GM21515 (cell line): ENCODE data around the gene PDCD11.
"Not testable (repeated sequence)": the region's sequence is repeated elsewhere in the genome, so short reads cannot be mapped to it uniquely, and the experiment has no call there.

Experiments
- ATAC-seq: cut with Tn5 transposase; IDR thresholded peaks from one replicate; pipeline ENCODE4 v1.9.1; 2021; ENCODE audit not compliant: unreplicated experiment

The PDCD11 gene

DNA sequence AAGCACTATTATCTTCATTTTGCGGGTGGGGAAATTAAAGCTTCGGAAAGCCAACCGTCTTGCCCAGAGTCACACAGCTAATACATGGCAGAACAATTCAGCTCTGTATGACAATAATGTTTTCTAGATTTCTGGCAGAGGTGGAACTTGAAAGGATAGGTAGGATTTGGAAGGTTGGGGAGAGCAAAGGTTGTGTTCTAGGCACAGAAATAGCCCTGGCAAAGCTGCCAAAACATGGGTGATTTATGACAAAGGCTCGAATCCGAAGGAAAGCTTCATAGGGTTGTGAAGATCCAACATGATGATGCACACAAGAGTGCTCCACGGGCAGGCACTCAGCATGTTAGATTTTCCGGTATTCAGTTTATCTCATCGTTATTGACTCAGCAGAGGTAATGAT is 19.2 kb downstream of the PDCD11 start:
- no peak for ATAC-seq

DNA sequence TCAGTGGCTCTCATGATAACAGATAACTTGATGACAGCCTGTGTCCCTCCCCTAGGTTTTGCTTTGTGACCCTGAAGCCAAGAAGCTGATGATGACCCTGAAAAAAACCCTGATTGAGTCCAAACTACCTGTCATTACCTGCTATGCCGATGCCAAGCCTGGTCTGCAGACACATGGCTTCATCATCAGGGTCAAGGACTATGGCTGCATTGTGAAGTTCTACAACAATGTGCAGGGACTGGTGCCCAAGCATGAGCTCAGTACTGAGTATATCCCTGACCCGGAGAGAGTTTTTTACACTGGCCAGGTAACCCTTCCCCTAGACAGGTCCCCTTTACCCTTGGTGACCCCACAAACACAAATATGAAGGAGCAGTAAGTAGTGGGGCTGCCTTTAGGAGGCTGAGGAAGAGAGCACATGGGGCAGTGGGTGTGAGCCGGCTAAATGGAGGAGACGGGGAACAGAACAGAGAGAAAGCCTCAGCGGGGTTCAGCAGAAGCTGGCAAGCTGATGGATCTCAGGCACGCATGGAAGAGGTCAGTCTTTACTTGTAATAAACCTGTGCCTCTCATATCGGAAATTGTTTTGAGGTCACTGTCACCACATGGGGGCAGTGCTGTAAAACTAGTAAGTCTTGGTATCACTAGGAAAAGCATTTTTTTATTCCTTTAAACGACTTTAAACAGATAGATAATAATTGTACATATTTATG is 20.2 kb downstream of the PDCD11 start:
- no peak for ATAC-seq

DNA sequence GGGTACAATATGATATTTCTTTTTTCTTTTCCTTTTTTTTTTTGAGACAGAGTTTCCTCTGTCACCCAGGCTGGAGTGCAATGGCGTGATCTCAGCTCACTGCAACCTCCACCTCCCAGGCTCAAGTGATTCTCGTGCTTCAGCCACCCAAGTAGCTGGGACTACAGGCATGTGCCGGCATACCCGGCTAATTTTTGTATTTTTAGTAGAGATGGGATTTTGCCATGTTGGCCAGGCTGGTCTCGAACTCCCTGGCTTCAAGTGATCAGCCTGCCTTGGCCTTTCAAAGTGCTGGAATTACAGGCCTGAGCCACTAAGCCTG is 20.7 kb downstream of the PDCD11 start:
- not testable (repeated sequence) for ATAC-seq

DNA sequence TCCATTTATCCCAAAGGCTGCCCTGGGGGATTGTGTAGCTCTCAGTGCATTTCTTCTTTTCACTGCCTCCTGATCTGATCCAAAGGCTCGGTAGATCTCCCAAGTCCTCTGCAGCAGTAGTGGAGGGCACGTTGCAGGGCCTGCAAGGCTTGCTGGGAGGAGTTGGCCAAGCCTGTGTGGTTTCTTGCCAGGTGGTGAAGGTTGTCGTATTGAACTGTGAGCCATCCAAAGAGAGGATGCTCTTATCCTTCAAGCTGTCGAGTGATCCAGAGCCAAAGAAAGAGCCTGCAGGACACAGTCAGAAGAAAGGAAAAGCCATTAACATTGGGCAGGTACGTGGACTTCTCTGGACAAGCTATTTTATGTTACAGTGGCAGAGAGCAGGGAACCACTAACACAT is 21.2 kb downstream of the PDCD11 start:
- no peak for ATAC-seq

DNA sequence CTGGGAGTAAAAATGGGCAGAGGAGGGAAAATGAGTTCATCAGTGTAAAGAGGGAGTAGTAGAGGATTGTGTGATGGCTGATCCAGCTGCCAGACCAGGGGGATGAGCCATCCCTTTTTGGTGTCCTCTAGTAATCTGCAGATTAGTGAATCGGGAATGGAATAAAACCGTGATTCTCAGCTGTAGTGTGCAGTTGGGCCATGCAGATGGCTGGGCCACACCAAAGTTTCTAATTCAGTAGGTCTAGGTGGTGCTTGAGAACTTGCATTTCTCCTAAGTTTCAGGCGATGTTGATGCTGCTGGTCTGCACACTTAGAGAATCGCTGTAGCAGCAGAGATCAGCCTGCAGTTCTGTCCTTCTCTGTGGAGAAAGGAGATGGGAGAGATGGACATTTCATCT is 22.7 kb downstream of the PDCD11 start:
- no peak for ATAC-seq

DNA sequence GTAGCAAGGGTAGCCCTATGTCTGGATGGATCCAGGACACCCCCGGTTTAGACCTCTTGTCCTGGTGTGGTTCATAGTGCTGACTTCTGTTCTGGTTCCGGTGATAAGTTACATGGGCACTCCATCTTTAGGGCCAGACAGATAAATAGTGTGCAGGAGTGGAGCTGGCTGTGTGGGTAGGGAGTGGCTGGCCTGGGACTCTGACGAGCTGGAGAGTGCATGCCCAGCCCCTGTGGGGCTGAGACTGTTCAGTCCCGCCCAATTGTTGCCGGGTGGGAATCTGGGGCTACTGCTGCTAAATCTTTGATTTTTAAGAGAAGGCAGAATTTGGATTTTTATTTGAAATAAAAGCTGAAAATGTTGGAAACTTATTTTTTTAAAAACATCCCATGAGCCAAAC is 27.3 kb downstream of the PDCD11 start:
- ATAC-seq, result no peak

DNA sequence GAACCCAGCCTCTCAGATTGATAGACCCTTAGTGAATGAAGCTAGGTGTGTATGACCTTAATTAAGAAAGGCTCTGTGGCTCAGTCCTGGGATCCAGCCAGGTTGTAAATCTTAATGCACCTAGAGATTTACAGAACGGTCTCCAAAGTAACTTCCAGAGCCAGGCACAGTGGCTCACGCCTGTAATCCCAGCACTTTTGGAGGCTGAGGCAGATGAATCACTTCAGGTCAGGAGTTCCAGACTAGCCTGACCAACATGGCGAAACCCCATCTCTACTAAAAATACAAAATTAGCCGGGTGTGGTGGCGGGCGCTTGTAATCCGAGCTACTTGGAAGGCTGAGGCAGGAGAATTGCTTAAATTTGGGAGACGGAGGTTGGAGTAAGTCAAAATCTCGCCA is 31.4 kb downstream of the PDCD11 start:
- ATAC-seq, result no peak

DNA sequence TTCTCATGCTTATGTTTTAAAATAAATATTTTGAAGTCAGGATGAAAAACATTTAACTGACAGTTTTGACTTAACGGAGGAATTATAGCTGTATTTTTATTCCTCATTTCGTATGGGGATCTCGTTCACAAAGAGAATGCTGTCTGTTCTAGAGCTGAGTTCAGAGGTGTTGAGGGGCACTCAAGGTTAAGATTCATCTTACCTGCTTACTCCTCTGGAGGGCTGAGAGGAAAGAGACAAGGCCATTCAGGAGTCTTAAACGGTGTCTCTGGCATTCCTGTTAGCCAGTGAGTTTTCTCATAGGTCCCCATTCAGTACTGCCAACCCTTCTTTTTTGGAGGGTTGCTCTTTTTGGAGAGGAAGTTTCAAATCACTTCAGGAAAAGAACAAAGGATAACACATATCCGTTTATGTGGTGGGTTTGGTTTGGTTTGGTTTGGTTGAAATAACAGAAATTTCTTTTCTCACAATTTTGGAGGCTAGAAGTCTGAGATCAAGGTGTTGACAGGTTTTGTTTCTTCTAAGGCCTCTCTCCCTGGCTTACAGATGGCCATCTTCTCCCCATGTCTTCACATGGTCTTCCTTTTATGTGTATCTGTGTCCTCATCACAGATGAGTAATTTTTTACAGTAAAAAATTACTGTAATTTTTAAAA is 32.7 kb downstream of the PDCD11 start:
- ATAC-seq, result no peak

DNA sequence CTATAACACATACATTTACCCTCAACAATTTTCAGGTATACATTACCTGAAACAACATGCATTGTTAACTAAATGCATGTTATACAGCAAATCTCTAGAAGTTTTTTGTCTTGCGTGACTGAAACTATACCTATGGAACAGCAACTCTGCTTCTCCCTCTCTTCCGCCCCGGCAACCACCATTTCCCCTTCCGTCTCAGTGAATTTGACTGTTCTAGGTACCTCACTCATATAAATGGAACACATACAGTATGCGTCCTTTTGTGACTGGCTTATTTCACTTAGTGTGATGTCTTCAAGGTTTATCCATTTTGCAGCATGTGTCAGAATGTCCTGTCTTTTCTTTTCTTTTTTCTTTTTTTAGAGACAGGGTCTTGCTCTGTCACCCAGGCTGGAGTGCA is 33.2 kb downstream of the PDCD11 start:
- ATAC-seq, result no peak

DNA sequence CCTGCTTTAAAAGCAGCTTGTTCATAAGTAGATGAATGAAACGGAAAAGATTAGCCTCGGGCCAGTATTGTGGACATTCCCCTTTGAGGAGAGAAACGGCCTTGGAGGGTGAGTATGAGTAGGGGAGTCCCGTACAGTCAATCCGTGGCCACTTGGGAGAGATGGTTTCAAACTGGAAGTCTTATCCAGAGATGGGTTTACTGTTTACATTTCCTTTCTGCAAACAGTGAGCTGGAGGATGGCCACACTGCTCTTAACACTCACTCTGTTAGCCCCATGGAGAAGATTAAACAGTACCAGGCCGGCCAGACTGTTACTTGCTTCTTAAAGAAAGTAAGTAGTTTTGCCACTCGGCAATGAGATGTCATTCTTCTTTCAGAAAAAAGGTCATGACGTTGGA is 35.5 kb downstream of the PDCD11 start:
- ATAC-seq, result no peak

DNA sequence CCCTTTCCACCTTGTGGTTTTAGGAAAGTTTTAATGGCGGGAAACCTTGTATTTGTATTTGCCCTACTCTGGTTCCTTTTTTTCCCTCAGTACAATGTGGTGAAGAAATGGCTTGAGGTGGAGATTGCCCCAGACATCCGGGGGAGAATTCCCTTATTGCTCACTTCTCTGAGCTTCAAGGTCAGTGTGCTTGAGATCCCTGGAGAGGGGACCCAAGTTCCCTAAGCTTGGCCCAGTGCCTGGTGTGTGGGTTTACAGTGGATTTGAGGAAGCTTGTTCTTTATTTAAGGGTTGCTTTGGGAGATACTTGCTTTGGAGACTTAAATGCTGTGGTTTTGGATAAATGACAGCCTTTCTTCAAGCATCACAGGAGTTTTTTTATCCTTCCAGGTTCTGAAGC is 37.4 kb downstream of the PDCD11 start:
- ATAC-seq, result no peak

DNA sequence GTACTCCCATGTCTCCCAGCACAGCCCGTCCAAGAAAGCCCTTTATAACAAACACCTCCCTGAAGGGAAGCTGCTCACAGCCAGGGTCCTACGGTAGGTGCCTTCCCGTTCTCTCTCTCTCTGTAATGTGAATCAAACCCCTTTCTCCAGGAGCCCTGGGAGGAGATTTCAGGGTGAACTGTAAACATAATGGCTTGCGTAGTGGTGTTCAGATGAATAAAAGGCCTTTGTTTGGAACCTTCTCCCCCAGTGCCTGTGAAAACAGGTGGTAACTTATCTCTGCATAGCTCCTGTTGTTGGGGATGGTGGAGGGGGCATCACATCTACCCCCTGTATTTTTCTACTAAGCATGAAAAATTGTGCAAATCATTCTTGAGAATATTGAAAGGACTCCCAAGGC is 43.4 kb downstream of the PDCD11 start:
- ATAC-seq, result no peak

DNA sequence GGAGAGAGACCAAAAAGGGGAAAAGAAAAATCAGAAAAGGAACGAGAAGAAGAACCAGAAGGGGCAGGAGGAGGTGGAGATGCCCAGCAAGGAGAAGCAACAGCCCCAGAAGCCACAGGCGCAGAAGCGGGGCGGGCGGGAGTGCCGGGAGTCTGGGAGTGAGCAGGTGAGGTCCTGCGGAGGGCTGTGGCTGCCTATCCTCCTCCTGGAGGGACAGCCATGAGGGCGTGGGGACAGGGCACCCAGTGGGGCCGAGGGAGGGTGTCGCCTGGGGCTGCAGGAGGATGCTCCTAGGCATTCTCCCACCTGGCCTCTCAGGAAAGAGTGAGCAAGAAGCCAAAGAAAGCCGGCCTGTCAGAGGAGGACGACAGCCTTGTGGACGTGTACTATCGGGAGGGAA is 44.0 kb downstream of the PDCD11 start:
- no peak for ATAC-seq

DNA sequence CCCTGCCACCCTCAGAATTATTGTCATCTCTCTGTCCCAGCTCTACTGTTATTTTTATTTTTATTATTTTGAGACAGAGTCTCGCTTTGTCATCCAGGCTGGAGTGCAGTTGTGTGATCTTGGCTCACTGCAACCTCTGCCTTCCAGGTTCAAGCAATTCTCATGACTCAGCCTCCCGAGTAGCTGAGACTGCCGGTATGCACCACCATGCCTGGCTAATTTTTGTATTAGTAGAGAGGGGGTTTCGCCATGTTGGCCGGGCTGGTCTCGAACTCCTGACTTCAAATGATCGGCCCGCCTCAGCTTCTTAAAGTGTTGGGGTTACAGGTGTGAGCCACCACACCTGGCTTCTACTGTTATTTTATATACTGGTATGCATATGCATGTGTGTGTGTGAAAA is 44.8 kb downstream of the PDCD11 start:
- no peak for ATAC-seq

DNA sequence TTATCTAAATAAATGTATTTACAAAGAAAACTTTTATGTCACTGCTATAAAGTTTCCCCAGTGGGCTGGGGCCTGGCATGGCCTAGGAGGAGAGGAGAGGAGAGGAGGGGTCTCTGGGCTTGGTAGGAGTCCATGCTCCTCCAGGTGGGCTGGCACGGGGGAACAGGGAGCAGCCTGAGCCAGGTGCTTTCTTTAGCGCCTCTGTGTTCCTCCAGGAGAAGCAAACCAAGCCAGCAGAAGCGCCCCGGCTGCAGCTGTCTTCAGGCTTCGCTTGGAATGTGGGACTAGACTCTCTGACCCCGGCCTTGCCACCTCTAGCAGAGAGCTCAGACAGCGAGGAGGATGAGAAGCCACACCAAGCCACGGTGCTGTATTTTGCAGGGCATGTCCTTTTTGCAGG is 45.2 kb downstream of the PDCD11 start:
- ATAC-seq, result no peak

DNA sequence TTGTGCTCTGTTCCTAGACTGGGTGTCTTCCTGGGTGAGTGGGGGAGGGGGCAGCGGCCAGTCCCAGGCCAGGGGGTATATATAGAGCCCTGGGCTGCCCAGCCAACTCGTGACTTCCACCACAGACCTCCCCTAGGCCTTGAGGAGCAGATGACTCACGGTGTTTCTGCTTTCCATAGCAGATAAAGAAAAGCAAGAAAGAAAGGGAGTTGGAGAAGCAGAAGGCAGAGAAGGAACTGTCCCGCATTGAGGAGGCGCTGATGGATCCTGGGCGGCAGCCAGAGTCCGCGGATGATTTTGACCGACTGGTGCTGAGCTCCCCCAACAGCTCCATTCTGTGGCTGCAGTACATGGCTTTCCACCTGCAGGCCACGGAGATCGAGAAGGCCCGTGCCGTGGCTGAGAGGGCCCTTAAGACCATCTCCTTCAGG is 45.6 kb downstream of the PDCD11 start:
- ATAC-seq, result no peak

DNA sequence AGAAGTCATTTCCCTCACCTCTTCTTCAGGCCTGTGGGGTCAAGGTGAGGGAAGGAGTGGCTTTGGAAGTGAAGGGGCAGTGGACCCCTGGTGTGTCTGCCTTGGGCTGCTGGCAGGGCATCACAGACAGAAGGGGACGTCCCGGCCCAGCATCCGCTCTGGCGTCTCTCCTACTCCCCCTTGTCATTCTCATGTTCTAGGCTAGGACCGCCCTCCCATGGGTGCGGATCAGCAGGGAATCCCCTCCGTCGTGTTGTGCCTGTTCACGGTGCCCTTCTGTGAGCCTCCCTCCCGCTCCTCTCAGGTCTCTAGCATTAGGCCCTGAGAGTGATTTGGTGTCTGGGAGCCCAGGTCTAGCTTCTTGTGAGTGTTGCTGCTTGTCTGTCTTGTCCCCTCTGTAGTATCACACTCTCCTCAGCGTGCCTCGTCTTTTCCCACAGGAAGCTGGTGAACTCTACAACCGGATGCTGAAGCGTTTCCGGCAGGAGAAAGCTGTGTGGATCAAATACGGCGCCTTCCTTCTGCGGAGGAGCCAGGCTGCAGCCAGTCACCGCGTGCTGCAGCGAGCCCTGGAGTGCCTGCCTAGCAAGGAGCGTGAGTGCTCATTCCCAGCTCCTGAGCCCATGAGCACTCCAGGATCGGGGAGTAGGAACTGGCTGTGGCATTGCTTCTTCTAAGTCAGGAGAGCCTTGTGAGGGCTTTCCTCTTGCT is 47.2 kb downstream of the PDCD11 start:
- ATAC-seq, result no peak

DNA sequence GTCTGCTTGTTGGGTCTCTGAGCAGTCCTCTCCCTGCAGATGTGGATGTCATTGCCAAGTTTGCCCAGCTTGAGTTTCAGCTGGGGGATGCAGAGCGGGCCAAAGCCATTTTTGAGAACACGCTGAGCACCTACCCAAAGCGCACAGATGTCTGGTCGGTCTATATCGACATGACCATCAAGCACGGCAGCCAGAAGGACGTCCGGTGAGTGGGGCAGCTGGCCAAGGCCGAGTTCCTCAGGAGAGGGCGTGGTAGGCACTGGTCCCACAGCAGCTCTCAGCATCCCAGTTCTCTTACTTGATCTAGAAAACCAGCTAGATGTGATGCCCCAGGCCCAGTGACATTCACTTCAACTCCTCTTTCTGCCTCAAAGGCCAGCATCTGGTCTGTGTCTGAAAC is 48.1 kb downstream of the PDCD11 start:
- ATAC-seq, result no peak

DNA sequence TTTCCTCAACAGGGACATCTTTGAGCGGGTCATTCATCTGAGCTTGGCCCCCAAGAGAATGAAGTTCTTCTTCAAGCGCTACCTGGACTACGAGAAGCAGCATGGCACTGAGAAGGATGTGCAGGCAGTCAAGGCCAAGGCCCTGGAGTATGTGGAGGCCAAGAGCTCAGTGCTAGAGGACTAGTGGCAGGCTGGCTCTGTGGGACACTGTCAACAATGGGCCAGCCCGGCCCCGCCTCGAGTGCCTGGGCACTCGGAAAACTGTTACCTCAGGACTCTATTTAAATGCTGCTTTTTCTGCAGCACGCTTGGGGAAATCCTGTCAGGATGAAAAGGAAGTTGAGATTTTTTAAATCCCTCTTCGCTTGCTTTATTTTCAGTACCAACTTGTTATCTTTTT is 48.9 kb downstream of the PDCD11 start:
- no peak for ATAC-seq

DNA sequence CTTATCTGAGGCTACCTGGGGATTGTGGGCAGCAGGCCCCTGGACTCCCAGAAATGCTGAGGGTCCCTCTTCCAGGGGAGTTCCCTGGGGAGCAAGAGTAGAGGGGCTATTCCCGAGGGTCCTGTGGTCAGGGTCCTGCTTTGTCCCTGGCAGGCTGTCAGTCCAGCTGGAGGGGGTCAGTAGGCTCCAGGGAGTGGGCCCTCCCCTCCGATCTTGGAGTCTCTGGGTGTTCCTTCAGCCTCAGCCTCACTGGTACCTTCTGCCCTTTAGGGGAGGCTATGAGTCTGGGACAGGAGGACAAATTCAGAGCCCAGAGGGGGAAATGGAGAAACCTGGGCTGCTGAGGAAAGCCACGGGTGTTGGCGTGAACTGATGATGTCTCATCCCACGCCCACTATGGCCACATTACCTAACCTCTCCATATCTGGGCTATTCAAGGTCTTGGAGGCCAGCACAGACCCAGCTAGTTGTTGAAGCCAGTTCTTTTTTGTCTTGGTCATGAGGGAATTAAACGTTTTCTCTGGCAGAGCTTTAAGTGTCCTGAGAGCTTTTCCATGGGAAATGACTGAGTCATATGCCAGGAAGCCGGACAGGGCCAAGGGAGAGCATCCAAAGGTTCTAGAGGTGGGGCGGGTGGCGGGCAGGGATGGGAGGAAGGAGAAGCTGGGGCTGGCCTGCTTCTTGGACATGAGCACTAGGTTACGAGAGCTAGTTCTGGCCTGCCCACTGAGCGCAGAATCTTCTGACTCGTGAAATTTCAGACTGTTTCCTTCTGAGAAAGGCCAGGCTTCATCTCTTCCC is 49.5 kb downstream of the PDCD11 start:
- no peak for ATAC-seq

DNA sequence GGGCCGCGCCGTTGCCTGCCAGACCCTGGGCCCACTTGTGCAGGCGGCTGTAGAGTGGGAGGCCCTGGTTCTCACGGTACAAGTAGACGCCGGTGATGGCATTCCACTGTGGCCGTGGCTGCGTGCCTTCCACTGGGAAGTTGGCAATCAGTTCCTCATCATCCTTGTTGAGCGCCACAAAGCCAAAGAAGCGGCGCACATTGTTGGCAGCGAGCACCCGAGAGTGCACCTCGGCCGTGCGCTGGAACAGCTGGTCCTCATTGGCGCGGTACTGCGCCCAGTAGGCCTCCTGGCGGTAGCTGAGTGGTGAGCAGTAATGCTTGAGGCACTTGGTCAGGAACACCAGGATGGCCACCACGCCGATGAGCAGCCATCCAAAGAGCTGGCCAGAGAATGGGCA is 50.8 kb downstream of the PDCD11 start:
- ATAC-seq, result no peak

DNA sequence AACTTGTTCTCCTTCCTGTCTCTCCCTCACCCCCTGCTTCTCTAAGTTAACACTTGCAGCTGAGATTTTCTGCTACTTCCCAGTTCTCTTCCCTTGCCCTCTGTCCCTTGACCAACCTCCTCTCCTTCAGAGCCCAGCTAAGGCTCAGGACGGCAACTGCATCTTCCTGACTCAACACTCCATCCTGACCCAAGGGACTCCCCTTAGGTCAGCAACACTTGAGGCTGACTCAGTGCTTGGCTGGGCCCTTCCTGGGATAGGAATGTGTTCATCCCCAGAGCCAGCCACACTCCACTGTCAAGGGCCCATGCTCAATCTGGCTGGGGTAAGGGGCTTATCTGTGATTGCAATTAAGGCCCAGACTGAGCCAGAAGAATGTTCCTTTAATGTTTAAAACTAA is 52.3 kb downstream of the PDCD11 start:
- ATAC-seq, result no peak
